SK-N-SH (cell line): ENCODE data around the gene IGSF23. TPM values are rescaled to one million over a fixed set of nuclear protein-coding genes. Genes with fewer than 3 reads are reported as not detected.
"Not testable (repeated sequence)": the region's sequence is repeated elsewhere in the genome, so short reads cannot be mapped to it uniquely, and the experiment has no call there.

Experiments
- CTCF ChIA-PET: fragments of 300-600, 350-600 bp; formaldehyde crosslinking; extraction: SDS; loops from one replicate; lab custom pipeline; 2021; lab: Yijun Ruan, JAX
- POLR2A ChIA-PET: fragments of 350-600 bp; sonication (Branson Sonifier 250); formaldehyde crosslinking; extraction: SDS; loops from one replicate; lab custom pipeline; 2020; ENCODE audit warnings: antibody characterized with exemption, inconsistent platforms; lab: Yijun Ruan, JAX
- DNase-seq: peaks from one replicate; pipeline ENCODE4 v3.0.0; 2012
- H2AFZ ChIP-seq: fragments of 200-600 bp; sonication (generic); 2 replicates; pipeline ENCODE4 v1.8.1; 2016; ENCODE audit warnings: antibody characterized with exemption, mild to moderate bottlenecking, low read depth
- H3F3A ChIP-seq: fragments of 200-600 bp; sonication (generic); replicated peaks from 2 replicates; pipeline ENCODE3; 2016; ENCODE audit warnings: antibody characterized with exemption, mild to moderate bottlenecking; ENCODE audit not compliant: insufficient read depth
- H3K27ac ChIP-seq, 2 experiments: fragments of 200-500 bp in 1 of 2; fragments of 200-600 bp in 1 of 2; sonication (Bioruptor generic) in 1 of 2; sonication (generic), shearing (Covaris generic) in 1 of 2; 2 replicates each; pipeline versions ENCODE4 v1.5.1 to v1.6.1; 2014 to 2016; ENCODE audit warnings: low read depth in 2 of 2, inconsistent platforms in 1 of 2, low read length in 1 of 2, mild to moderate bottlenecking in 1 of 2, mixed read lengths in 1 of 2
- H3K27me3 ChIP-seq: fragments of 200-600 bp; sonication (generic), shearing (Covaris generic); 2 replicates; pipeline ENCODE4 v1.6.1; 2016; ENCODE audit warnings: mixed run types; ENCODE audit not compliant: insufficient read depth
- H3K36me3 ChIP-seq, 2 experiments: fragments of 200-500 bp in 1 of 2; fragments of 200-600 bp in 1 of 2; sonication (Bioruptor generic) in 1 of 2; sonication (generic) in 1 of 2; replicated peaks in 1 of 2; 2 replicates each; pipeline versions ENCODE3 to v1.5.1; 2014 to 2016; ENCODE audit warnings: low read length in 1 of 2, mild to moderate bottlenecking in 1 of 2; ENCODE audit not compliant: insufficient read depth in 2 of 2, control insufficient read depth in 1 of 2
- H3K4me1 ChIP-seq, 2 experiments: fragments of 200-500 bp in 1 of 2; fragments of 200-600 bp in 1 of 2; sonication (Bioruptor generic) in 1 of 2; sonication (generic), shearing (Covaris generic) in 1 of 2; 2 replicates each; pipeline versions ENCODE4 v1.5.1 to v1.6.1; 2014 to 2016; ENCODE audit warnings: low read depth in 1 of 2, low read length in 1 of 2, mixed run types in 1 of 2; ENCODE audit not compliant: insufficient read depth in 2 of 2, control insufficient read depth in 1 of 2
- H3K4me2 ChIP-seq: fragments of 200-600 bp; sonication (generic), shearing (Covaris generic); 2 replicates; pipeline ENCODE4 v1.6.1; 2017; ENCODE audit warnings: mixed run types
- H3K4me3 ChIP-seq, 2 experiments: fragments of 200-500 bp in 1 of 2; fragments of 200-600 bp in 1 of 2; sonication (Bioruptor generic) in 1 of 2; sonication (generic), shearing (Covaris generic) in 1 of 2; 2 replicates each; pipeline versions ENCODE4 v1.5.1 to v1.8.1; 2014 to 2016; ENCODE audit warnings: low read depth in 2 of 2, inconsistent platforms in 1 of 2, low read length in 1 of 2, mild to moderate bottlenecking in 1 of 2, mixed read lengths in 1 of 2, moderate library complexity in 1 of 2
- H3K79me2 ChIP-seq: fragments of 200-600 bp; sonication (generic); 2 replicates; pipeline ENCODE4 v1.8.1; 2017; ENCODE audit warnings: mild to moderate bottlenecking; ENCODE audit not compliant: insufficient read depth
- H3K9ac ChIP-seq: fragments of 200-600 bp; sonication (generic); 2 replicates; pipeline ENCODE4 v1.6.1; 2017; ENCODE audit warnings: mixed run types
- H3K9me2 ChIP-seq: fragments of 200-600 bp; sonication (generic); 2 replicates; pipeline ENCODE4 v1.6.1; 2017; ENCODE audit warnings: mixed run types
- H3K9me3 ChIP-seq: fragments of 200-600 bp; sonication (generic); 2 replicates; pipeline ENCODE4 v1.6.1; 2017; ENCODE audit warnings: mixed run types, mild to moderate bottlenecking, moderate library complexity
- H4K20me1 ChIP-seq: fragments of 200-600 bp; sonication (generic); 2 replicates; pipeline ENCODE4 v1.6.1; 2017; ENCODE audit warnings: mild to moderate bottlenecking, mixed run types; ENCODE audit not compliant: insufficient read depth
- ELF1 ChIP-seq: IDR thresholded peaks from 2 replicates; pipeline ENCODE4 v1.4.0; 2012
- EZH2phosphoT487 ChIP-seq: fragments of 200-600 bp; sonication (generic); IDR thresholded peaks from 2 replicates; pipeline ENCODE4 v1.6.1; 2017; ENCODE audit warnings: low read depth, mixed run types, mild to moderate bottlenecking, antibody characterized with exemption, moderate library complexity, borderline replicate concordance
- JUND ChIP-seq: IDR thresholded peaks from 2 replicates; pipeline ENCODE4 v1.4.0; 2012
- SMC3 ChIP-seq: IDR thresholded peaks from 2 replicates; pipeline ENCODE4 v1.6.1; 2012; ENCODE audit warnings: low read depth, low read length, improper control_type of control experiment
- TCF12 ChIP-seq: IDR thresholded peaks from 2 replicates; pipeline ENCODE4 v1.4.0; 2012
- YY1 ChIP-seq: IDR thresholded peaks from 2 replicates; pipeline ENCODE4 v1.4.0; 2012; ENCODE audit warnings: low read depth, mild to moderate bottlenecking
- WGBS: methylation state at CpG from one replicate; pipeline ENCODE4 v1.1.6; 2017; ENCODE audit warnings: low lambda C conversion rate; 5-methylcytosine and 5-hydroxymethylcytosine counted together
- polyA plus RNA-seq, 3 experiments: library from polyadenylated mRNA; depleted of rRNA; stranded (reverse); fragments of >200 nt; gene quantifications; 2 replicates each; pipeline ENCODE4 v1.2.3, GENCODE V29; 2012
- TF ChIP-seq, protein P1 (sequence below): IDR thresholded peaks from 2 replicates; pipeline ENCODE4; 2012
- TF ChIP-seq, protein P2 (sequence below): IDR thresholded peaks from 2 replicates; pipeline ENCODE4 v1.4.0; 2012; ENCODE audit warnings: low read depth
- TF ChIP-seq, protein P3 (sequence below): fragments of 200-600 bp; sonication (generic); IDR thresholded peaks from 2 replicates; pipeline ENCODE4 v1.6.1; 2017; ENCODE audit warnings: antibody characterized with exemption, mild to moderate bottlenecking, moderate library complexity
- TF ChIP-seq, protein P4 (sequence below): fragments of 150-350 bp; IDR thresholded peaks from 2 replicates; pipeline ENCODE4 v1.6.1; 2017; ENCODE audit warnings: antibody characterized with exemption, low read length, low read depth, borderline replicate concordance
- TF ChIP-seq, protein P5 (sequence below): IDR thresholded peaks from 2 replicates; pipeline ENCODE4 v1.4.0; 2012; ENCODE audit warnings: low read depth, borderline replicate concordance

Gene IGSF23
- polyA plus RNA-seq, 1 of the 3 experiments (the other 2 are of a cell fraction) = 0.08 TPM

DNA sequence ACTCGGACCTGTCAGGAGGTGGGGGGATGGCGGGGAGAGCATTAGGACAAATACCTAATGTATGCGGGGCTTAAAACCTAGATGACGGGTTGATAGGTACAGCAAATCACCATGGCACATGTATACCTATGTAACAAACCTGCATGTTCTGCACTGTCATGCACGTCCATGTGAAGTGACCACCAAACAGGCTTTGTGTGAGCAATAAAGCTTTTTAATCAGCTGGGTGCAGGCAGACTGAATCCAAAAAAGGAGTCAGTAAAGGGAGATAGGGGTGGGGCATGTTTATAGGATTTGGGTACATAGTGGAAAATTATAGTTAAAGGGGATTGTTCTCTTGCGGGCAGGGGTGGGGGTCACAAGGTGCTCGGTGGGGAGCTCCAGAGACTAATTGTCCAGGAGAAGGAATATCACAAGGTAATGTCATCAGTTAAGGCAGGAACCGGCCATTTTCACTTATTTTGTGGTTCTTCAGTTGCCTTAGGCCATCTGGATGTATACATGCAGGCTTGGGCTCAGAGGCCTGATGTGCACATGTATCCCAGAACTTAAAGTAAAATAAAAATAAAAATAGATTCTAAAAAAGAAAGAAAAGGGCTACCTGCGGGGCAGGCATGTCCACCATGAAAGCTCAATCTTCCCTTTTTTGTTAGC is 21.9 kb upstream of the IGSF23 start:
- H3K4me3 ChIP-seq, H3K27ac ChIP-seq, H2AFZ ChIP-seq, H3K27me3 ChIP-seq, H3K9ac ChIP-seq, H4K20me1 ChIP-seq, DNase-seq, H3K9me2 ChIP-seq, H3K9me3 ChIP-seq, H3K79me2 ChIP-seq, H3K4me2 ChIP-seq, POLR2A ChIA-PET, H3K36me3 ChIP-seq: not testable (repeated sequence)
- Histone ChIP-seq H3K4me1 (peaks cover 0 to 18% of the 10 kb centered on the region in 2 experiments; a peak in 1 of 4 replicates), H3F3A (peaks cover 38% of the 10 kb centered on the region)
- CTCF ChIA-PET = interaction anchor here (0.8 to 11.1 kb wide), 4 partner anchors 12 to 65 kb away, joined by 3 to 63 read pairs (median 4); no protein-coding TSS in a partner anchor
- 65% methylated on average over 9 of the region's 9 CpGs for WGBS

DNA sequence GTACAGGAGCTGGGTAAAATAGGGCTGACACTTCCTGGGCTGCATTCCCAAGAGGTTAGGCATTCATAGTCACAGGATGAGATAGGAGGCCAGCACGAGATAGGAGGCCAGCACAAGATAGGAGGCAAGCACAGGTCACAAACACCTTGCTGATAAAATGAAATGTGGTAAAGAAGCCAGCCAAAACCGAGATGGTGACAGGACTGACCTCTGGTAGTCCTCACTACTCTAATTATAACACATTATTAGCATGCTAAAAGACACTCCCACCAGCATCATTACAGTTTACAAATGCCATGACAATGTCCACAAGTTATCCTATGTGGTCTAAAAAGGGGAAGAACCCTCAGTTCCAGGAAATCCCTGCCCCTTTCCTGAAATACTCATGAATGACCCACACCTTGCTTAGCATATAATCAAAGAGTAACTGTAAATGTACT is 20.9 kb upstream of the IGSF23 start:
- Histone ChIP-seq H3K36me3 (no peaks in the 10 kb centered on the region), H3K9ac (no peak overlapping the region), H4K20me1 (no peaks in the 10 kb centered on the region), H3K27ac (no peak overlapping the region), H3F3A (peaks cover 28% of the 10 kb centered on the region), H3K4me2 (no peak overlapping the region), H2AFZ (peak overlapping the region; percentile 1; the same call in 1 of the 2 replicates), H3K9me3 (no peaks in the 10 kb centered on the region), H3K9me2 (no peaks in the 10 kb centered on the region)
- ChIA-PET POLR2A (no interaction called here), CTCF (interaction anchor here (1.4 to 11.1 kb wide), 2 partner anchors 22 to 97 kb away, joined by 3 to 63 read pairs; no protein-coding TSS in a partner anchor)
- TF ChIP-seq, protein P1, sequence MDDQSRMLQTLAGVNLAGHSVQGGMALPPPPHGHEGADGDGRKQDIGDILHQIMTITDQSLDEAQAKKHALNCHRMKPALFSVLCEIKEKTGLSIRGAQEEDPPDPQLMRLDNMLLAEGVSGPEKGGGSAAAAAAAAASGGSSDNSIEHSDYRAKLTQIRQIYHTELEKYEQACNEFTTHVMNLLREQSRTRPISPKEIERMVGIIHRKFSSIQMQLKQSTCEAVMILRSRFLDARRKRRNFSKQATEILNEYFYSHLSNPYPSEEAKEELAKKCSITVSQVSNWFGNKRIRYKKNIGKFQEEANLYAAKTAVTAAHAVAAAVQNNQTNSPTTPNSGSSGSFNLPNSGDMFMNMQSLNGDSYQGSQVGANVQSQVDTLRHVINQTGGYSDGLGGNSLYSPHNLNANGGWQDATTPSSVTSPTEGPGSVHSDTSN = no peak
- TF ChIP-seq JUND (no peak), SMC3 (no peak), EZH2phosphoT487 (no peak), ELF1 (no peak), TCF12 (no peak), YY1 (no peak)
- TF ChIP-seq, protein P2, sequence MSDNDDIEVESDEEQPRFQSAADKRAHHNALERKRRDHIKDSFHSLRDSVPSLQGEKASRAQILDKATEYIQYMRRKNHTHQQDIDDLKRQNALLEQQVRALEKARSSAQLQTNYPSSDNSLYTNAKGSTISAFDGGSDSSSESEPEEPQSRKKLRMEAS = no peak
- TF ChIP-seq, protein P3, sequence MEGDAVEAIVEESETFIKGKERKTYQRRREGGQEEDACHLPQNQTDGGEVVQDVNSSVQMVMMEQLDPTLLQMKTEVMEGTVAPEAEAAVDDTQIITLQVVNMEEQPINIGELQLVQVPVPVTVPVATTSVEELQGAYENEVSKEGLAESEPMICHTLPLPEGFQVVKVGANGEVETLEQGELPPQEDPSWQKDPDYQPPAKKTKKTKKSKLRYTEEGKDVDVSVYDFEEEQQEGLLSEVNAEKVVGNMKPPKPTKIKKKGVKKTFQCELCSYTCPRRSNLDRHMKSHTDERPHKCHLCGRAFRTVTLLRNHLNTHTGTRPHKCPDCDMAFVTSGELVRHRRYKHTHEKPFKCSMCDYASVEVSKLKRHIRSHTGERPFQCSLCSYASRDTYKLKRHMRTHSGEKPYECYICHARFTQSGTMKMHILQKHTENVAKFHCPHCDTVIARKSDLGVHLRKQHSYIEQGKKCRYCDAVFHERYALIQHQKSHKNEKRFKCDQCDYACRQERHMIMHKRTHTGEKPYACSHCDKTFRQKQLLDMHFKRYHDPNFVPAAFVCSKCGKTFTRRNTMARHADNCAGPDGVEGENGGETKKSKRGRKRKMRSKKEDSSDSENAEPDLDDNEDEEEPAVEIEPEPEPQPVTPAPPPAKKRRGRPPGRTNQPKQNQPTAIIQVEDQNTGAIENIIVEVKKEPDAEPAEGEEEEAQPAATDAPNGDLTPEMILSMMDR = no peak
- TF ChIP-seq, protein P4, sequence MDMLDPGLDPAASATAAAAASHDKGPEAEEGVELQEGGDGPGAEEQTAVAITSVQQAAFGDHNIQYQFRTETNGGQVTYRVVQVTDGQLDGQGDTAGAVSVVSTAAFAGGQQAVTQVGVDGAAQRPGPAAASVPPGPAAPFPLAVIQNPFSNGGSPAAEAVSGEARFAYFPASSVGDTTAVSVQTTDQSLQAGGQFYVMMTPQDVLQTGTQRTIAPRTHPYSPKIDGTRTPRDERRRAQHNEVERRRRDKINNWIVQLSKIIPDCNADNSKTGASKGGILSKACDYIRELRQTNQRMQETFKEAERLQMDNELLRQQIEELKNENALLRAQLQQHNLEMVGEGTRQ = no peak
- TF ChIP-seq, protein P5, sequence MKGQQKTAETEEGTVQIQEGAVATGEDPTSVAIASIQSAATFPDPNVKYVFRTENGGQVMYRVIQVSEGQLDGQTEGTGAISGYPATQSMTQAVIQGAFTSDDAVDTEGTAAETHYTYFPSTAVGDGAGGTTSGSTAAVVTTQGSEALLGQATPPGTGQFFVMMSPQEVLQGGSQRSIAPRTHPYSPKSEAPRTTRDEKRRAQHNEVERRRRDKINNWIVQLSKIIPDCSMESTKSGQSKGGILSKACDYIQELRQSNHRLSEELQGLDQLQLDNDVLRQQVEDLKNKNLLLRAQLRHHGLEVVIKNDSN = no peak
- TF ChIP-seq, all 33 proteins: peak for 0
- peaks cover 0 to 12% of the 10 kb centered on the region in 2 experiments; a peak in 1 of 4 replicates for H3K4me1 ChIP-seq
- DNase-seq = no peak
- no peak overlapping the region for H3K4me3 ChIP-seq
- no peaks in the 10 kb centered on the region for H3K79me2 ChIP-seq
- WGBS = 17% methylated on average over 2 of the region's 2 CpGs
- no peaks in the 10 kb centered on the region for H3K27me3 ChIP-seq
